Thyroid gland (tissue), 4 donors: Measurements from ENCODE around the gene SUMO3. TPM values are rescaled to one million over a fixed set of nuclear protein-coding genes. Genes with fewer than 3 reads are reported as not detected.

Experiments used
- DNase-seq, 2 donors: peaks; one replicate each; pipeline ENCODE4 v3.0.0-alpha.2; 2019
- H3K27ac ChIP-seq, 3 donors: fragments of 200-600 bp; sonication (generic); 1 replicate in 2 of 3; 2 replicates in 1 of 3; pipeline ENCODE4 v1.5.1; 2016 to 2019; ENCODE audit warnings: mild to moderate bottlenecking in 1 of 3, moderate library complexity in 1 of 3
- H3K27me3 ChIP-seq: fragments of 200-600 bp; sonication (generic); one replicate; pipeline ENCODE4 v1.5.1; 2019
- H3K36me3 ChIP-seq, 2 donors: fragments of 200-600 bp; sonication (generic); one replicate each; pipeline ENCODE4 v1.5.1; 2016 to 2019
- H3K4me1 ChIP-seq, 2 donors: fragments of 200-600 bp; sonication (generic); one replicate each; pipeline ENCODE4 v1.5.1; 2017 to 2019
- H3K4me3 ChIP-seq, 3 donors: fragments of 200-600 bp; sonication (generic); replicated peaks in 1 of 3; 1 replicate in 2 of 3; 2 replicates in 1 of 3; pipeline ENCODE4 v1.5.1; 2016; ENCODE audit warnings: mild to moderate bottlenecking in 1 of 3
- H3K9me3 ChIP-seq: fragments of 200-600 bp; sonication (generic); one replicate; pipeline ENCODE4 v1.5.1; 2017
- POLR2A ChIP-seq, 2 donors: fragments of 450-650 bp; IDR thresholded peaks; one replicate each; pipeline ENCODE4 v1.6.1; 2017; ENCODE audit warnings: antibody characterized with exemption in 2 of 2, mild to moderate bottlenecking in 2 of 2, moderate library complexity in 1 of 2
- WGBS, 2 donors: methylation state at CpG; one replicate each; pipeline ENCODE4 v1.1.5; 2017; 5-methylcytosine and 5-hydroxymethylcytosine counted together
- intact Hi-C: fragments of 100-400 bp; cut with DNase I; formaldehyde crosslinking; loops from one replicate; pipeline ENCODE4 v1.15.1; 2023
- total RNA-seq, 4 donors: library from RNA; depleted of rRNA; stranded (reverse); fragments of >200 nt; gene quantifications; one replicate each; pipeline ENCODE4 v1.2.3, GENCODE V29; 2016
- TF ChIP-seq, protein P1 (sequence below), 6 experiments: fragments of 200-600 bp in 3 of 6; fragments of 450-650 bp in 3 of 6; sonication (generic) in 3 of 6; IDR thresholded peaks; one replicate each; pipeline ENCODE4 v1.5.1; 2016 to 2019; ENCODE audit warnings: antibody characterized with exemption in 6 of 6, mild to moderate bottlenecking in 2 of 6, inconsistent platforms in 1 of 6, moderate library complexity in 1 of 6

The SUMO3 gene
- total RNA-seq, 4 donors from 2014 or later, result 65.7 to 127 (median 87.8) TPM

DNA sequence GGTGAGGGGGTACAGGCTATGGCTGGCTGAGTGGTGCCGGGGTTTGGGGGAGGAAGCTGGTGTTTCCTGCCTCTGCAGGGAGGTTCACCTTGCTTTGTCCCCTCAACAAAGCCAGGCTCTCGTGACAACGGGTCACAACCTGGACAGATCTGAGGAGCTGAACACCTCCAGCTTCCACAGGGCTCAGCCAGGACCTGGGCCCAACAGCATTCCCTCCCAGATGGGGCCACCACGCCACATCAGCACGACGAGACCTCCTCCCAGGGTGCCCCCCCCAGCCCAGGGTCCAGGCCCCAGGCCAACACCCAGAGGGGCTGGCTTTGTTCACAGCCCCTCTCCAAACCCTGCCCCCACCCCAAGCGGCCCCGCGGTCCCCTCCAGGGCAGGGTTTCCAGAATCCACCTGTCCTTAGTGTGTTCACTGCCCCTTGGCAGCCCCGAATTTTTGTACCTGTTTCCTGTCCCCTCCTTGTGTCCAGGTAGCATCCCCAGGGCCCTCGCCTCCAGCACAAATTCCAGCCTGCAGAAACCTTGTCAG is 51.0 kb downstream of the SUMO3 start:
- DNase-seq, result no peak
- H3K4me3 ChIP-seq, result no peak overlapping the region
- 92 to 100% methylated on average over 5 to 11 of the region's 11 CpGs for WGBS, 2 donors
- peaks cover 0 to 9% of the 10 kb centered on the region in 2 donors for H3K4me1 ChIP-seq
- no peaks in the 10 kb centered on the region for H3K9me3 ChIP-seq
- H3K27me3 ChIP-seq, result no peaks in the 10 kb centered on the region
- intact Hi-C loops, result no loop called here
- no peak for TF ChIP-seq POLR2A (IDR thresholded peaks at IDR 0.05)
- TF ChIP-seq, protein P1, sequence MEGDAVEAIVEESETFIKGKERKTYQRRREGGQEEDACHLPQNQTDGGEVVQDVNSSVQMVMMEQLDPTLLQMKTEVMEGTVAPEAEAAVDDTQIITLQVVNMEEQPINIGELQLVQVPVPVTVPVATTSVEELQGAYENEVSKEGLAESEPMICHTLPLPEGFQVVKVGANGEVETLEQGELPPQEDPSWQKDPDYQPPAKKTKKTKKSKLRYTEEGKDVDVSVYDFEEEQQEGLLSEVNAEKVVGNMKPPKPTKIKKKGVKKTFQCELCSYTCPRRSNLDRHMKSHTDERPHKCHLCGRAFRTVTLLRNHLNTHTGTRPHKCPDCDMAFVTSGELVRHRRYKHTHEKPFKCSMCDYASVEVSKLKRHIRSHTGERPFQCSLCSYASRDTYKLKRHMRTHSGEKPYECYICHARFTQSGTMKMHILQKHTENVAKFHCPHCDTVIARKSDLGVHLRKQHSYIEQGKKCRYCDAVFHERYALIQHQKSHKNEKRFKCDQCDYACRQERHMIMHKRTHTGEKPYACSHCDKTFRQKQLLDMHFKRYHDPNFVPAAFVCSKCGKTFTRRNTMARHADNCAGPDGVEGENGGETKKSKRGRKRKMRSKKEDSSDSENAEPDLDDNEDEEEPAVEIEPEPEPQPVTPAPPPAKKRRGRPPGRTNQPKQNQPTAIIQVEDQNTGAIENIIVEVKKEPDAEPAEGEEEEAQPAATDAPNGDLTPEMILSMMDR (IDR thresholded peaks at IDR 0.05), result no peak
- peaks cover 15 to 16% of the 10 kb centered on the region in 2 donors for H3K36me3 ChIP-seq
- no peak overlapping the region for H3K27ac ChIP-seq

DNA sequence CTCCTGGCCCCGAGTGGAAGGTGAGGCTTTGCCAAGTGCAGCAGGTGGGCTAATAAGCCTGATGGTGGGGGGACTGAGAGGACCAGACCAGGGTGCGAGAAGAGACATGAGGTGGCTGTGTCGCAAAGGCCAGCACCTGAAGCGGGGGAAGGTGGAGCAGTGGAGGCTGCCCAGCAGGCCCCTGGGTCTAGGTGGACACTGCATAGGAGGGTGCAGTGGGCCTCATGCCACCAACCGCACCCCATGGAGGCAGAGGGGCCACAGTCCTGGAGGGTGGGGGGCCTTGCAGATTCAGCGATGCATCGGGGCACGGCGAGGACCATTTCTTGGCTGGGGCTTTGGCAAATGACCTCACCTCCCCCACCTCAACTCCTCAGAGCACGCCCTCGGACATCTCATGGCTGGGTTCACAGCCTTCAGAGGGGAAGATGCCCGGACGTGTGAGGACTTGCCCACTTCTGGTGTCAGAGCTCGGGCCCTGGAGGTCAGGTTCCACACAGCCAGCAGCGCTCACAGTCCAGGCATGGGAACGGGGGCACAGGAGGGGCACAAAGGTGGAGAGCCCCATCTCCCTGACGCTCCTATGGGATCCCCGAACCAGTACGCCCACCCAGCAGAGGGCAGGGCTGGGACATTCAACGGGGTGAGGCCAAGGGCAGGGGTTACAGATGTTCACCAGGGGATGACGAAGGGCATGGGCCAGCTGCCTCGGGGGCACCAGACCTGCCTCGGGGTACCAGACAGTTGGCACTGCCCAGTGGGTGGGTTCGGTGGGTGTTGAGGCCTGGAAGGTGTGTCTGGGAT is 51.6 kb downstream of the SUMO3 start:
- WGBS, 2 donors, result 82 to 88% methylated on average over 12 to 21 of the region's 24 CpGs
- intact Hi-C loops, result no loop called here
- Histone ChIP-seq H3K36me3 (peaks cover 14% of the 10 kb centered on the region in 2 donors), H3K27me3 (no peaks in the 10 kb centered on the region), H3K4me3 (no peak overlapping the region), H3K27ac (no peak overlapping the region), H3K4me1 (peaks cover 0 to 9% of the 10 kb centered on the region in 2 donors), H3K9me3 (no peaks in the 10 kb centered on the region)
- TF ChIP-seq POLR2A (IDR thresholded peaks at IDR 0.05), result no peak
- TF ChIP-seq, protein P1 (IDR thresholded peaks at IDR 0.05), result no peak
- DNase-seq, result no peak

DNA sequence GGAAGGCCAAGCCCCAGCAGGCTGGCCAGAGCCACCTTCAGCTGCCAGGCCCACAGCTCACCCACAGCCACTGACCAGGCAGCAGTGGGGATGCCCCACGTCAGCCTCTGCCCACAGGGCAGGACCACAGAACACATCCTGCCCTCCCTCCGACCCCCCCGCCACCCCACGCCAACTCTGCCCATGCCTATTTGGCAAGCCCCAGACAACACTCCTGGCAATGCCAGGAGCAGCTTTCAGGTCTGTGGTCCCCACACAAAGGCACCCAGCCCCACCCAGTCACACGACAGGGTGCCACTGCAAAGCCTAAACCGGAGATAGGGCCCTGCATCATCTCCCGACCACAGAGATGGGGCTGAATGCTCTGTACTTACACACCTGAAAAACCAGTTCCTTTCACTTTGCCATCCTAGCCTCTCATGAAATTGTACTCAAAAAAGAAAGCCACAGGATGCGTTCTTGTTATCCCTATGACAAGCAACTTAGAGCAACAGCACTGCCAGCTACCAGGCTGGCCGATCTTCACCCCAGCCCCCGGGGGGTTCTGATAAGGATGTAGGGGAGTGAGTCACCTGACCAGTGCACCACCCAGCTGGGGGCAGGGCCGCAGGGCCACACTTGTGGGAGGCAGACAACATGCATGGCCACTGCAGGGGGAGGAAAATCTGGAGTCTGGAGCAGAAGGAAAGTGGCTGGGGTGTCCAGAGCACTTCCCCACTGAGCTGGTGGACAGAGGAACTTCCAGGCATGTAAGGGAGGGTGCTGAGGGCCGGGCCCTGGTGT is 52.4 kb downstream of the SUMO3 start:
- Histone ChIP-seq H3K4me1 (peaks cover 0 to 9% of the 10 kb centered on the region in 2 donors), H3K27me3 (no peaks in the 10 kb centered on the region), H3K27ac (no peak overlapping the region), H3K36me3 (peaks cover 6% of the 10 kb centered on the region in 2 donors), H3K9me3 (no peaks in the 10 kb centered on the region), H3K4me3 (no peak overlapping the region)
- no peak for DNase-seq
- 33 to 37% methylated on average over 8 of the region's 12 CpGs for WGBS, 2 donors
- intact Hi-C loops, result no loop called here
- TF ChIP-seq POLR2A (IDR thresholded peaks at IDR 0.05), result no peak
- TF ChIP-seq, protein P1 (IDR thresholded peaks at IDR 0.05), result no peak

DNA sequence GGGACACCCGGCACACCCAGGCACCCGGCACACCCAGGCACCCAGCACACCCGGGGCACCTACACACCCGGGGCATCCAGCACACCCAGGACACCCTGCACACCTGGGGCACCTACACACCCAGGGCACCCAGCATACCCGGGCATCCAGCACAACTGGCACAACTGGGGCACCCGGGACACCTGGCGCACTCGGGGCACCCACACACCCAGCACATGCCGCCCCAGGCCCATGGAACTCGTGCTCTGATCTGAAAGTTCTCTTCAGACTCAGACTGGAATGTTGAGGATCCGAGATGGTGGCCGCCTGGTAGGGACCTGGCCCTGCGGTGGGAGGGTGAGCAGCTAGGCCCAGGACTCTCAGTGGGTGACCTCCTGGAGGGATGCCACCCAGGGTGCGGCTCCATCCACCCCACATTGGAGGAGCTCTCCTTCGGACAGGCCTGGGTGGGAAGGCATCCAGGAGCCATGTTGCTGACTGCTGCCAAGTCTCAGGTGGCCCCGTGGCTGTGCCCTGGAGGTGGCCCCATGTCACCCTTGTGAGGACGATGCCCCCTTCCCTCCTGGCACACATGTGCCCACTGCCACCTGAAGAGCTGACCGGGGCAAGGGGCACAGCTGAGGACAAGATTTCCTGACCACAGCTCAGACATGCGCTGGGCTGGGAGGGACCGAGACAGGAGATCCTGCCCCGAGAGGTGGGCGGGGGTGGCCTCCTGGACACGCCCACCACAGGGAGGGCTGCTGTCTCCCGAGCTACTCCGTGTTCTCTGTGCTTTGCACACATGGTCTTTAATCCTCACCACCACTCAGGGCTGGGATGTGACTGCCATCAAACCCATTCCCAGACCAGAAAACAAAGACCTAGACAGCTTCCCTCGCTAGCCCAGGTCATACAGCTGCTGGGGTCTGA is 53.3 kb downstream of the SUMO3 start:
- no peaks in the 10 kb centered on the region for H3K9me3 ChIP-seq
- intact Hi-C loops, result no loop called here
- H3K4me3 ChIP-seq, result no peak overlapping the region
- no peaks in the 10 kb centered on the region for H3K27me3 ChIP-seq
- 46 to 64% methylated on average over 11 to 13 of the region's 26 CpGs for WGBS, 2 donors
- no peak for TF ChIP-seq POLR2A (IDR thresholded peaks at IDR 0.05)
- TF ChIP-seq, protein P1 (IDR thresholded peaks at IDR 0.05), result no peak
- no peak for DNase-seq
- H3K27ac ChIP-seq, result no peak overlapping the region
- H3K4me1 ChIP-seq, result peaks cover 0 to 9% of the 10 kb centered on the region in 2 donors
- H3K36me3 ChIP-seq, result peaks cover 0 to under 1% of the 10 kb centered on the region in 2 donors
